ENCODE data around the gene COG5.

- TF ChIP-seq, protein P1, sequence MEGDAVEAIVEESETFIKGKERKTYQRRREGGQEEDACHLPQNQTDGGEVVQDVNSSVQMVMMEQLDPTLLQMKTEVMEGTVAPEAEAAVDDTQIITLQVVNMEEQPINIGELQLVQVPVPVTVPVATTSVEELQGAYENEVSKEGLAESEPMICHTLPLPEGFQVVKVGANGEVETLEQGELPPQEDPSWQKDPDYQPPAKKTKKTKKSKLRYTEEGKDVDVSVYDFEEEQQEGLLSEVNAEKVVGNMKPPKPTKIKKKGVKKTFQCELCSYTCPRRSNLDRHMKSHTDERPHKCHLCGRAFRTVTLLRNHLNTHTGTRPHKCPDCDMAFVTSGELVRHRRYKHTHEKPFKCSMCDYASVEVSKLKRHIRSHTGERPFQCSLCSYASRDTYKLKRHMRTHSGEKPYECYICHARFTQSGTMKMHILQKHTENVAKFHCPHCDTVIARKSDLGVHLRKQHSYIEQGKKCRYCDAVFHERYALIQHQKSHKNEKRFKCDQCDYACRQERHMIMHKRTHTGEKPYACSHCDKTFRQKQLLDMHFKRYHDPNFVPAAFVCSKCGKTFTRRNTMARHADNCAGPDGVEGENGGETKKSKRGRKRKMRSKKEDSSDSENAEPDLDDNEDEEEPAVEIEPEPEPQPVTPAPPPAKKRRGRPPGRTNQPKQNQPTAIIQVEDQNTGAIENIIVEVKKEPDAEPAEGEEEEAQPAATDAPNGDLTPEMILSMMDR (IDR thresholded peaks at IDR 0.05): no peak
- TF ChIP-seq POLR2AphosphoS5 (IDR thresholded peaks at IDR 0.05; ENCODE audit: low read depth, low read length): no peak
- no peak for TF ChIP-seq REST (IDR thresholded peaks at IDR 0.05; ENCODE audit: insufficient read depth in 1 of 2, low read depth in 2 of 2, low read length in 1 of 2)
- TF ChIP-seq SIN3A (IDR thresholded peaks at IDR 0.05; ENCODE audit: borderline replicate concordance, insufficient read depth, low read depth, low read length): no peak
Observed at GRCh38 chr7:107453388-107453787, 110.3 kb downstream of the COG5 start.
